ENCODE measurements around the gene LRIT2.

DNA sequence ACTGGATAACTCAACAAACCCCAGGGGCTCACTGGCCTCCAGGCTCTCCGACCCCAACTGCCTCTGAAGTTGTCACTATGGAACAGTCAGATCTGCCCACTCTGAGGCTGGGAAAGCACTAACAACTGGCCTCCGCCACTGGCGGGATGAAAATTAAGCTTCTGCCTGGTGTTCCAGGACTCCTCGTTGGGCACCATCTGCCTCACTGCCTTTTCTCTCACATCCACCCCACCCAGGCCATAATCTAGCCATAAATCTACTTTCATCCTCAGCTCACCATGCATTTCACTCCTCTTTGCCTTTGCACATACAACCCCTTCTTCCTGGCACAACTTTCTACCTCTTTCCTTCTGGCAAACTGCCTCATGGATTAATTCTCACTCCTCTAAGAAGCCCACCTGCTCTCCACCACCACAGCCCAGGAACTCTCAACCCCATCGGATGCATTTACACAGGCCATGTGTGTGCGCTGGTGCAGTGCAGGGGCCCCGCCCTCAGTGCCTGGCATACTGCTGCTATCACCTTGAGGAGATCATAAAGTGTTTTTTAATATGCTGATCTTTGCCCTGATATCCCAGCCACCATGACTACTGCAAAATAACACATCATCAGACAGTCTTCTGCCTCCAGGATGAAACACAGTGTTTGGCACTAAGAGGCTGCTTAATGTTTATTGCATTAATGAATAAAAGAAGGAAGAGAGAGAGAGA lies 27.0 kb downstream of the LRIT2 start:
- TF ChIP-seq, protein P1, sequence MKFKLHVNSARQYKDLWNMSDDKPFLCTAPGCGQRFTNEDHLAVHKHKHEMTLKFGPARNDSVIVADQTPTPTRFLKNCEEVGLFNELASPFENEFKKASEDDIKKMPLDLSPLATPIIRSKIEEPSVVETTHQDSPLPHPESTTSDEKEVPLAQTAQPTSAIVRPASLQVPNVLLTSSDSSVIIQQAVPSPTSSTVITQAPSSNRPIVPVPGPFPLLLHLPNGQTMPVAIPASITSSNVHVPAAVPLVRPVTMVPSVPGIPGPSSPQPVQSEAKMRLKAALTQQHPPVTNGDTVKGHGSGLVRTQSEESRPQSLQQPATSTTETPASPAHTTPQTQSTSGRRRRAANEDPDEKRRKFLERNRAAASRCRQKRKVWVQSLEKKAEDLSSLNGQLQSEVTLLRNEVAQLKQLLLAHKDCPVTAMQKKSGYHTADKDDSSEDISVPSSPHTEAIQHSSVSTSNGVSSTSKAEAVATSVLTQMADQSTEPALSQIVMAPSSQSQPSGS (CRISPR knock-in tag; IDR thresholded peaks at IDR 0.05), result no peak
- TF ChIP-seq CXXC5 (CRISPR knock-in tag; IDR thresholded peaks at IDR 0.05) (no peak), NFRKB (IDR thresholded peaks at IDR 0.05; ENCODE audit: low read depth) (no peak), RBM22 (IDR thresholded peaks at IDR 0.05; ENCODE audit: low read depth, low read length, poor library complexity, severe bottlenecking) (no peak), CTCF (IDR thresholded peaks at IDR 0.05 in 2 of 3, conservative IDR thresholded peaks at IDR 0.05 in 1 of 3; ENCODE audit: insufficient read depth in 2 of 3, low read depth in 1 of 3, low read length in 3 of 3) (no peak)
- TF ChIP-seq, protein P2, sequence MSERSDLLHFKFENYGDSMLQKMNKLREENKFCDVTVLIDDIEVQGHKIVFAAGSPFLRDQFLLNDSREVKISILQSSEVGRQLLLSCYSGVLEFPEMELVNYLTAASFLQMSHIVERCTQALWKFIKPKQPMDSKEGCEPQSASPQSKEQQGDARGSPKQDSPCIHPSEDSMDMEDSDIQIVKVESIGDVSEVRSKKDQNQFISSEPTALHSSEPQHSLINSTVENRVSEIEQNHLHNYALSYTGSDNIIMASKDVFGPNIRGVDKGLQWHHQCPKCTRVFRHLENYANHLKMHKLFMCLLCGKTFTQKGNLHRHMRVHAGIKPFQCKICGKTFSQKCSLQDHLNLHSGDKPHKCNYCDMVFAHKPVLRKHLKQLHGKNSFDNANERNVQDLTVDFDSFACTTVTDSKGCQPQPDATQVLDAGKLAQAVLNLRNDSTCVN (CRISPR knock-in tag; IDR thresholded peaks at IDR 0.05), result no peak

Measured in K562 (cell line).